Colon (tissue), 2 donors: ENCODE results near the gene CALHM1.
"Not testable (repeated sequence)": the region's sequence is repeated elsewhere in the genome, so short reads cannot be mapped to it uniquely, and the experiment has no call there.

ENCODE experiments used
- FAIRE-seq: peaks from 2 replicates; lab custom pipeline; 2012; peaks lifted over from hg19 to GRCh38; lab: Jason Lieb, UNC
- donor health status: control.
- donor health status: control.

The CALHM1 gene

DNA sequence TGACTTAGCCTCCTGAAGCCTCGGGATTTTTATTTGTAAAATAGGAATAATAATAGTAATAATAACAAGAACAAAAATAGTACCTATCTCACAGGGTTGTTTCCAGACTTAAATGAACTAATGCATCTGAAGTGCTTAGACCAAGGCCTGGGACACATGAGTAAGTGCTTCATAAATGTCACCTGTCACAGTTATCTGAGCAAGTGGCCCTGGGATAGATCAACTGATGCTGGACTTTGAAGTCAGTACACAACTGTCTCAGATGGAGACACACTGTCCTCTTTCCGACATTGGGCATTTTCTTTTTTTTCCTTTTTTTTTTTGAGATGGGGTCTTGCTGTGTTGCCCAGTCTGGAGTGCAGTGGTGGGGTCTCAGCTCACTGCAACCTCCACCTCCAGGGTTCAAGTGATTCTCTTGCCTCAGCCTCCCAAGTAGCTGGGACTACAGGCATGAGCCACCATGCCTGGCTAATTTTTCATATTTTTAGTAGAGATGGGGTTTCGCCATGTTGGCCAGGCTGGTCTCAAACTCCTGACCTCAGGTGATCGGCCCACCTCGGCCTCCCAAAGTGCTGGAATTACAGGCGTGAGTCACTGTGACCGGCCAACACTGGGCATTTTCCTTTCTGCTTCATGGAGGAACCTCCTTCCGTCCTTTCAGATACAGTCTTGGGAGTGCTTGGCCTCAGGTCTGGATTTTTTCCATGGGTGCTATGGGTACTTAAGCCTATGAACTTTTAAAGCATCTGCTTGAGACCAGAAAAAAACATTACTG is 28.1 kb upstream of the CALHM1 start:
- not testable (repeated sequence) for FAIRE-seq

DNA sequence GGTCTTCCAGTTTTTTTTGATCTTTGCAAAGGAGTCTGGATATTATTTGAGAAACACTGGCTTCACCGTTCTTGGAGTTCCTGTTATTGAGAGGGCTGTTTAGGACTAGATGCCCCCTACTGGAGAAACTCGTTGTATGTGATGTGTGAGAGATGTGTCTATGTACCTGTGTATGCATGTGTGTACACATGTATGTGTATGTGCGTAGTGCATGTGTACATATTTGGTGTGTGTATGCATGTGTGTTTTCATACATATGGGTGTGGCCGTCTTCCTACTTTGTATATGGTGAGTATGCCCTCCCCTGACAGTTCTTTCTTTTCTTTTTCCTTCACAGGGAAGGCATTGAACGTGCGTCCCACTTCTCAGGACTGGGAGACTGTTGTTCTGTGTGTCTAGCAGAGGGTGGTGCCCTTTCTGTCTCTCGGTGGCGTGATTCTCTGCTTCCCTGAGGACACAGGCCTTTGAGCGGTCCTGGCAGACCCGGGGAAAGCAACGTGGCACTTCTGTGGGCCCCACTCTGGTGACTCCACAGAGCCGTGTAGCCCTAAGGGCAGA is 23.4 kb upstream of the CALHM1 start:
- FAIRE-seq, result no peak

DNA sequence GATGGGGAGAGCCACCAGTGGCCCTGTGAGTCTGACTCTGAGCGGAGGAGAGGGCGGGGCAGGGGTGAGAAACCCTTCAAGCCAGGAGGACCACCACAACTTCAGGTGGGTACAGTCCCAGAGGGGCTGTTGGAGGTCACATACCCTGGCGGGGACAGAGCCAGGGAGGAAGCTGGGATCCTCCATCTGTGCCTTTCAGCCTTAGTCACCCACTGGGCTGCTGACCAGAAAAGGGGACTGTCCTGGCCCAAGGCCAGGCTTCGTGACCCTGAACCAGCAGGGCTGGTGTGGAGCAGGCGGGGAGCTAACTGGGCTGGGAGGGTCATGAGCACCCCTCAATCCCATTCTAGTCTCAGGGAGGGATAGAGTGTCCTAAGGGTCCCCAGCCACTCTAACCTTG is 21.8 kb upstream of the CALHM1 start:
- no peak for FAIRE-seq

DNA sequence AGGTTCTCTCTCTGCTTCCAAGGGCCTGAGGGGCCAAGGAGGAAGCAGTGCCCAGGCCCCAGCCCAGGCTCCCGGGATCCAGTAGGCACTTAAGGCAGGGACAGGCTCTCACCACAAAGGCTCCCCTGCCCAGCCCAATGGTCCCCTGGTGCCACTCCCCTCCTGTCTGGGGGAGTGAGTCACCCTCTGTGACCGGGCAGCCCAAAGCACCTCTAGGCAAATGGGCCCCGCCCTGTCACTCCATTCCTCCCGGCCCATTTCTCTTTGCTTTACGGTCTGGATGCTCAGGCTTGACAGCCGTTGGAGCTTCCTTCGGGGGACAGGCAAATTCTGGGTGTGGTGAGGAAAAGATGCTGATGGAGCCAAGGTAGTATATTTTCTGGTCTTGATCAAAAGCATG is 20.4 kb upstream of the CALHM1 start, which contains the start of gene CALHM3:
CALHM3 (minus strand) TSS at position 106 of the 400 bp plus-strand sequence. CDS start 208 bp downstream, outside the sequence.
- FAIRE-seq, result no peak

DNA sequence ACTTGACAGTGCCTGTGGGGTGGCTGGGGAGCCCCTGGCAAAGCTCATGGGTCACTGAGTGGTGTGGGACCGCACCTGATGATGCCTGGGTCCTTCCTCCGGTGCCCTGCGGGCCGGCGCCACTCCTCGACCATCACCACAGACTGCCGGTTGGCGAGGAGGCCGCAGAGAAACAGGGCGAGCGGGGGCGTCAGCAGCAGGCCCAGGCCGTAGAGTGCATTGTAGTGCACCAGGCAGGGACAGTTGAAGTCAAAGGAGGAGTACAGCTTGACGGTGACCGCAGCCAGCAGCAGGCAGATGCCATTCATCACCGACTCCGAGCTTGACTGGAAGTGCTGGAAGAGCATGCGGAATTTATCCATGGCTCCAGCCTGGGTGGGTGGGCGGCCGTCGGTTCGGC is 20.0 kb upstream of the CALHM1 start:
- FAIRE-seq, result no peak

DNA sequence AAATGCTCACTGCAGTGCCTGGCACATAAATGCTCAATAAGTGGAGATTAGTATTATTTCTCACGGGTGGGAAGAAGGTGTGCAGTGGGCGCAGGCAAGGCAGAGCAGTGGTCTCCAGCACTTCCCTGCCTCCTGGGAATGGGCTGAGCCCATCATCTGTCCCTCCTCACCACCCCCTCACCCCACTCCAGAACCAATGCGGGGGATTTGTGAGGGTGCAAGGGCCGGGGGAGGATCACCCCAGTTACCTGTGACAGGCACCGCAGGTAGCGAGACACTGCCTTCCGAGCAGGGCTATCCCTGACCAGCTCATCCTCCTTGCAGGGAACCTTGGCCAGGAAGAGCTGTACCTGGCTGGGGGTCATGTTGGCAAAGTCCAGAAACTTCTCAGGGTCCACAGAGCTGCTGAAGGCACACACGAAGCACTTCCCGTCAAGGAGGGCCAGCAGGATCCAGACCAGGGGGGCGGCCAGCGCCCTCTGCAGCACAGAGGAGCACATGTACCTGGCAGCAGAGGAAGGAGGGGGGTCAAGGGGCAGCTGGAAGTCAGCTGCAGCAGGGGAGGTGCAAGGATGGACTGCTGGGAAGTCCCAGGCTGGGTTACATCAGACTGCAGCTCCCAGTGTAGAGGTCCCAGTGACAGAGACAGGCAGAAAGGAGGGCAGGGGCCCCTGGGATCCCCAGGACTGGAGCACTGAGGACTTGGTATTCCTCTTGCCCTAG is 17.5 kb upstream of the CALHM1 start:
- FAIRE-seq, result no peak

DNA sequence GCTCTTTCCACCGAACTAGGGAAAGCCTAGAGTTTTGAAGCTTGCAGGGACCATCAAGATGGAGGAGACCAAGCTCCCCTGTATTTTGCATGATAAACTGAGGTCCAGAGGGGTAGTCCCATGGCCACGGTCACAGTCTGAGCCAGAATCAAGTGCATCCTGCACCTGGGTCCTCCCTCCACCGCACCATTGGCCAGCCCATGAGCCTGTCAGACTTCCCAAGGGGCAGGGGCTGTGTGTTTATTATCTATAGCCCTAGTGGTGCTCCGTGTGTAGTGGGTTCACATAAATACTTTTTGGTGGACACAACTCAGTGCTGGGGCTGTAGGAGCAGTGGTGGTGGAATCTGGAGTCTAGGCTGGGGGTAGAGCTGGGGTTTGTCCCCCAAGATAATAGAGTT is 16.7 kb upstream of the CALHM1 start:
- FAIRE-seq, result no peak

DNA sequence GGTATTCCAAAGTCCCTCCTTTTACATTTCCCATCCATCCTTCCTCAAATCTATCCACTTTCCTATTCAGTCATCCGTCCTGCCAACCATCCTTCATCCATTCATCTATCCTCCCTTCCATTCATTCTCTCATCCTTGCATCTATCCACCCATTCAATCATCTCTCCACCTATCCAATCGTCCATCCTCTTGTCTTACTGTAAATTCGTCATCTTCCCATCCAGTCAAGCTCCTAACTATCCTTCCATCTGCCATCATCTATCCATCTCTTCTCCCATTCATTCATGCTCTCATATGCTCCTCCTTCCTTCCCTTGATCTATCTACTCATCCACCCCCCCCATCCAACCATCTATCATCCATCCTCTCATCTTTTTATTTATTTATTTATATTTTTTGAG is 15.4 kb upstream of the CALHM1 start:
- no peak for FAIRE-seq

DNA sequence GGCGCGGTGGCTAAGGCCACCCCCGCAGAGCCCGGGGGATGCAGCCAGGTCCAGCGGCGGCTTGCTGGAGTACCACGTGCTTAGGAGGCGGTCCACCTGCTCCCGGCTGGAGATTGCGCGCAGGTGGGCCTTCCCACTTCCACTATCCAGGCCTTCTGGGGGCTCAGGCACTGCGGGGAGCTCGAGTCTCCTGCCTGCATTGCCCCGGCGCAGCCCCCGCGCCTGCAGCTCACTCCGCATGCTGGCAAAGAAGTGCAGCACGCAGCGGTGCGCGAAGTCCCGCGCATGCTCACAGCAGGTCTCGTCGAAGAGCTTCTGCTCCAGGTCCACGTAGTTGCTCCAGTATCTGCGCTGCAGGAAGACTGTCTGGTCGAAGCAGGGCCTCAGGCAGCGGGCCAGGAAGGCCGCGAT is 14.6 kb upstream of the CALHM1 start:
- no peak for FAIRE-seq

DNA sequence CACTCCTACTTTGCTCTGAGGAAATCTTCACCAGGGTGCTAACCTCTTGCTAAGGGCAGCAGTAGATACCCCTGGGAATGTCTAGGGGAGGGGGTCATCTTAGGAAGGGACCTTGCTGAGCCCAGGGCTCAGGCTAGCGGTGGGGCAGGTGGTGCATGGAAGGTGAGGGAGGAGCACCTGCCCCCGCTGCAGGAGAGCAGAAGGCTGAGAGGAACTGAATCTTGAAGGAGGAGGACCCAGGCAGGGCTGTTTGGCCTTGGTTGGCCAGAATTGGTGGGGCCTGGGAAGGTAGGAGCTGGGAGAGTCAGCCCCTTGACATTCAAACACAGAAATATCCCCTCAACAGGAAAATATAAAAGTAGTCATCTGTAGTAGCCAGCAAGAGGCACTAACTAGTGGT is 13.3 kb upstream of the CALHM1 start:
- FAIRE-seq, result no peak

DNA sequence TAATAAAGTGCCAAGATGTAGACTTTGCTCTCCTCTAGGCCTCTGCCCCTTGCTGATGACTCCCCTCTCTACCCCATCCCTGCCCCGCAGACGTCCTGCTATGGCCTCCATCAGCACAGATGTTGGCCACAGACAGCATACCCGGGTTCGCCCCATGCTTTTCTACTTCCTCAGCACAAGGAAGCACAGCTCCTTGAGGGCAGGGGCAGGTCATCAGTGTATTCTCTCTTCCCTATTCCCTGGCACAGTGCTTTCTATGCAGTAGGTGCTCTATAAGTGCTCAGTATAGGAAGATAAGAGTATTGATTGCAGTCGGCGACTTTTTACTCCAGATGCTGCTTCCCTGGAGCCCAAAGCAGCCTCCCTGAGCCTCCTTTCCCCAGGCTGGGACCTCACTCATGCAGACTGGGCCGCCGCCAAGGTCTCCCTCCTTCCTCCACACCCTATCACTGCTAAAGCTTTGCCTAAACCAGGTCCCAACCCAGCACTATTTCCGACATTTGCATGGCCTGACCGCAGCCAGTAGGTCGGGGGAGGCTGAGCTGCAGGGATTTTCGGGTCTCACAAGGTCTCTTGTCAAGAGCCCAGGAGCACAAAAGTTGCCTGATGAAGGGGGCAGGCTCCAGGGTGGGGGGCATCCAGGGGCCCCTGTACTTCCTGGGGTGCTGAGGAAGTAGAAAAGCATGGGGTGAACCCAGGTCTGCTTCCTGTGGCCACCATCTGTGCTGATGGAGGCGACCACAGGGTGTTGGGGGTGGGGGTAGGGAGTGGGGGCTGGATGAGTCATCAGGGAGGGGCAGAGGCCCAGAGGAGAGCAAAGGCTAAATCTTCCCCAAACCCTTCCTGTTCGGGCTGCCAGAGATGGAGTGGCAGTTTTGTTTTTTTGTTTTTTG is 12.3 kb upstream of the CALHM1 start:
- no peak for FAIRE-seq

DNA sequence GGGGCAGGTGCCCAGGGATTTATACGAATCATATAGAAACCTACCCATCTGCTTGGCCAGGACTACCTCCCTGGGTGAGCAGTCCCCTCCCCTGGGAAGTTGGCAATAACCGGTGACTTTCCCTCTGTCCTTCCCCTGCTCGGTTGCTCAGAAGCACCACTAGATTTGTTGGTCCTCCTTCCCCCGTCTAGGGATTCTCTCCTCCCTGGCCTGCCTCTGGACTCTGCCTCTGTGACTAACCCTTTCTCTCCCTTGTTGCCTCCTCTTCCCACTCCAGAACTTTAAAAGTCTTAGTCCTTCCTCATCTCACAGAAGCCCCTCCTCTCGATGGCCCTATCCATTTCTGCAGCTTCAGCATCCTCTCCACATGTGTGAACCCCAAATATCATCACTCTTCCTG is 10.5 kb upstream of the CALHM1 start:
- no peak for FAIRE-seq

DNA sequence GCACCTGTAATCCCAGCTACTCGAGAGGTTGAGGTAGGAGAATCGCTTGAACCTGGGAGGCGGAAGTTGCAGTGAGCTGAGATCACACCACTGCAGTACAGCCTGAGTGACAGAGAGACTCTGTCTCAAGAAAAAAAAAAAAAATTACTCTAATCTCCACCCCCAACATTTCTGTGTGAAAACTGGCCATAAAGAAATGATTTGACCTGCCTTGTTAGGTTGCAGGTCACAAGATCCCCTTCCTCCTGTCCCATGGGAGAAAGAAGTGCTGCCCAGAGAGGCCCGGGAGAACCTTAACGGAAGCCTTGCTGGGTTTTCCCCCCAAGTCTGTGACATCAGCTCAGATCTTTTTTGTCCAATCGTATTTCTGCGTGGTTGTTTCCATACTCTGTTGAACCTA is 8.7 kb upstream of the CALHM1 start:
- no peak for FAIRE-seq

DNA sequence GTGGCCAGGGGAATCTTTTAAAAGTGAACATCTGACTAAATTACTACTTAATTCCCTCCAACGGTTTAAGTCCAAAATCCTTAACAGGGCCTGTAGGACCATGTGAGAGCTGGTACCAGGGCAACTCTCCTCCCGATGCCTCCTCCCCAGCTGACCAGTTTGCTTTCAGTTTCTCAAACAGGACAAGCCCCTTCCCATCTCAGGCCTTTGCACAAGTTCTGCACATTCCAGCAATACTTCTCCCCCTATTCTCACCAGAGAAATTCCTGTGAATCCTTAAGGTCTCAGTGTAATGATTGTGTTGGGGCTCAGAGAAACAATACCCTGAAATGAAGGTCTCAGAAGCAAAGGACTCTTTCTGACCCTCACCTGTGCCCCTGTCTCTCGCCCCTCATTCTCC is 8.0 kb upstream of the CALHM1 start:
- no peak for FAIRE-seq

DNA sequence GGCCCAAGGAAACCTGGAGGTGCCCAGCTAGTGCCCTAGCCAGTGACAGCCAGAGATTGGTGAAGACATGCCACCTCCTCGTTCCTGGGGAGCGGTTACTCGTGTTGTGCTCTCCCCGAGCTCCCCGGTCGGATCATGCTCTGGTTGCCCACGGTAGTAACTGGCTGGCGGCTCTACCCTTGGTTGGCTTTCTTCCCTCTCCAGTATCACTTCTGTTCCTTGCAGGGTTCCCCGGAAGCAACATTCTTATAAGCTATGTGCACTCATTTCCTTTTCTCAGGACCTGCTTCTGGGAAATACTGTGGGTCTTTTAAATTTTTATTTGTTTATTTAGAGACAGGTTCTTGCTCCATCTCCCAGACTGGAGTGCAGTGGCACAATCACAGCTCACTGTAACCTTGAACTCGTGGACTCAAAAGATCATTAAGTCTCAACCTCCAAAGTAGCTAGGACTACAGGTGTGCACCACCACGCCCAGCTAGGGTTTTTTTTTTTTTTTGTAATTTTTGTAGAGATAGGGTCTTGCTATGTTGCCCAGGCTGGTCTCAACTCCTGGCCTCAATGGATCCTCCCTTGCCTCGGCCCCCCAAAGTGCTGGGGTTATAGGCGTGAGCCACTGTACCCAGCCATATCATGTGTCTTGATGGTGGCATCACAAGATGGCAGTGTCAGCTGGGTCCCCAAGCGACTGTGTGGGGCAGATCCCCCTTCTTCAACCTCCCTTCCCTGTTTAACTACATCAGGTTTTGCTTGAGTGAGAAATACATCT is 6.9 kb upstream of the CALHM1 start:
- no peak for FAIRE-seq

DNA sequence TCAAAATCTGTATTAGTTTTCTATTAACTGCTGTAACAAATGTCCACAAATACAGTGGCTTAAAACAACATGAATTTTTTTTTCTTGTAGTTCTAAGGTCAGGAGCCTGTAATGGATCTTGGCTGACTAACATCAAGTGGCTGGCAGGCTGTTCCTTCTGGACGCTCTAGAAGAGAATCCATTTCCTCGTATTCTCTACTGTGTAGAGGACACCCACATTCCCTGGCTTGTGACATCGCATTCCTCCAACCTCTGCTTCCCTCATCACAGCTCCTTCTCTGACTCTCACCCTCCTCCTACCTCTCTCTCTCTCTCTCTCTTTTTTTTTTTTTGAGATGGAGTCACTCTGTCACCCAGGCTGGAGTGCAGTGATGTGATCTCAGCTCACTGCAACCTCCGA is 4.8 kb upstream of the CALHM1 start:
- no peak for FAIRE-seq

DNA sequence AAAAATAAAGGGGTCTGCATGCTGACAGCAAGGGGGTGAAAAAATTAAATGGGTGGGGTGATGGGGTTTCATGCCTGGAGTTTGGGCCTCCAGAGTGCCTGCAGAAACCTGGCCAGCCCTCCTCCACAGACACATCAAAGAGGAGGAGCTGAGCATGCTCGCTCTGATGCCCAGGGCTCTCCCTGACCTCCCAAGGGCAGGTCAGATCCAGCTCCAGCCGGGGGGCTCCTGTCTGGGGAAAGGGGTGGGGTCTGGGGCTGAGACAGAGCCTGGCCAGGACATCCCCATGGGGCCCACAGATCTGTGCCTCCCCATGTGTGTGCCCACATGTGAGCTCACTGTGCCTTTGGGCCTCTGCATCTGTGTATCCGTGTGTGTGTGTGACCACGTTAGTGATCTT is 915 bp upstream of the CALHM1 start:
- no peak for FAIRE-seq

DNA sequence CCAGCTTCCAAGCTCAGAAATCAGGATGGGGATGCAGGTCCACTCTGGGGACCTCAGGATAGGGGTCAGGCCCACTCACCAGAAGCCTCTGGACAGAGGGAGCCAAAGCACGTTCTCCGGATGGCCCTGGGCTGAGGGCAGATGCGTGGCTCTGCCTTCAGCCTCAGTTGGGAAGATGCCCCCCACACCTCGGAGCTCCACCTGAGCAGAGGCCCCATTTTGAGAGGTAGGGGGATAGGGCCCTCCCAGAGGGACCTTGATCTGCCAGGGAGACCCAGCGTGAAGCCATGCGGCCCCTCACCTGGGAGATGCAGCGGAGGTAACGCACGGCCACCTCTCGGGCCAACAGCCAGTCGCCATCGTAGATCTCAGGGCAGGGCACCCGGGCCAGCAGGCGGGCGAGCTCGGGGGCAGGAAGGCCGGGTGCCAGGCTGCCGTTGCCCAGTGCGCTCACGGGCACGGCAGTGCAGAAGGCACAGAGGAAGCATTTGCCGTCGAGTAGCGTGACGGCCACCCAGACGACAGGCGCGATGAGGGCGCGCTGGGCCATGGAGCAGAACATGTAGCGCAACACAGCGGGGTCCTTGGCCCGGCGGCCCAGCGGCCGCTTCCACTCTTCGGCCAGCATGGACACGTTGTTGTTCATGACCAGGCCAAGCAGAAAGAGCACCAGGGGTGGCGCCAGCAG is 660 bp downstream of the CALHM1 start:
- FAIRE-seq, result no peak

DNA sequence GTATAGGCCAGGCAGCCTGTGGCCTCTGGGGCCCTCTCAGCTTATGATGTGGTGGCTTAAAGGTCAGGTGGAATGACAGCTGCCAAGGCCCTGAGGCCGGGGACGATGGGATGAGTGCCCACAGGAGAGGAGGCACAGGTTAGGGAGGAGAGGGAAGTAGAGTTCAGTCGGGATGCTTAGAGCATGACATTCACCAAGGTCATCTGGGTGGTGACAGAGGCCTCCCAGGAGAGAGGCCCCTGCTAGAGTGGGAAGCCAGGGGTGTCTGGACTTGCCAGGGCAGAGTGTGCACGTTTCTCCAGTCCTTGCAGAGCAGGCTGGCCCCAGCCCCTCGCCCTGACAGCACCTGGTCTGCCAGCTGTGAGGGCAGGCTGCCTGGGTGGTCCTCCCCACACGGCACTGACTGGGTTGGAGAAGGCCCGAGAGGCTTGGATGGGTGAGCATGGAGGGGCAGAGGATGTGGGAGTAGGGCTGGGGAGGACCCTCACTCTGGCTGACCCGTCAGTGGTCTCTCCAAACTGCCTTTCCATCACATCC is 1.5 kb downstream of the CALHM1 start:
- no peak for FAIRE-seq

DNA sequence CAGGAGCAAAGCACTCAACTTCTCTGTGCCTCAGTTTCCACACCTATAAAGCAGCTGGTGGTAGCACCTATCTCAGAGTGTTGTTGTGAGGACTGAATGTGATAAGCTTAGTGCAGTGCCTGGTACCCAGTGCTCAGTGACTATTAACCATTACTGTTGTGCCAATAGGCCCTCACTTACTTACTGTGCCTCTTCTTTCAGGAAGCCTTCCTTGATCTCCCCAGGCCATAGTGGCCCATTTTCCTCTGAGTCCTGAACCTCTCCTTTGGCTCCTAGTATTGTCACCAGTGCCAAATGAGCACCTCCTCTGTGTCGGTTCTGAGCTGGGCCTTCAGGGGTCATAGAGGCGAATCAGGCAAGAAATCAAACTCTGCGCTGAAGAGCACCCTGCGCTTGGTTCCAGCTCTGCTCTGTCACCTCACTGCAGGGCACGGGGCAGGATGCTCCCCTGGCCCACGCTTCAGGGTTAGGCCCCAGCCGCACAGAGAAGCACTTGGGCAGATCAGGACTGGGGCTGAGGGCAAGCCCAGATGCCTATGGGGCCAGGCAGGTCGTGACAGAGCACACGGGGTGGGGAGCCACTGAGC is 2.5 kb downstream of the CALHM1 start:
- no peak for FAIRE-seq
